ENCODE results near the gene KCNJ1. TPM values are rescaled to one million over a fixed set of nuclear protein-coding genes. Genes with fewer than 3 reads are reported as not detected.

Gene KCNJ1
- total and polyA plus RNA-seq, 9 of the 15 experiments (the other 6 are each of a cell fraction or from before 2014, with no cell fraction given) = not detected

DNA sequence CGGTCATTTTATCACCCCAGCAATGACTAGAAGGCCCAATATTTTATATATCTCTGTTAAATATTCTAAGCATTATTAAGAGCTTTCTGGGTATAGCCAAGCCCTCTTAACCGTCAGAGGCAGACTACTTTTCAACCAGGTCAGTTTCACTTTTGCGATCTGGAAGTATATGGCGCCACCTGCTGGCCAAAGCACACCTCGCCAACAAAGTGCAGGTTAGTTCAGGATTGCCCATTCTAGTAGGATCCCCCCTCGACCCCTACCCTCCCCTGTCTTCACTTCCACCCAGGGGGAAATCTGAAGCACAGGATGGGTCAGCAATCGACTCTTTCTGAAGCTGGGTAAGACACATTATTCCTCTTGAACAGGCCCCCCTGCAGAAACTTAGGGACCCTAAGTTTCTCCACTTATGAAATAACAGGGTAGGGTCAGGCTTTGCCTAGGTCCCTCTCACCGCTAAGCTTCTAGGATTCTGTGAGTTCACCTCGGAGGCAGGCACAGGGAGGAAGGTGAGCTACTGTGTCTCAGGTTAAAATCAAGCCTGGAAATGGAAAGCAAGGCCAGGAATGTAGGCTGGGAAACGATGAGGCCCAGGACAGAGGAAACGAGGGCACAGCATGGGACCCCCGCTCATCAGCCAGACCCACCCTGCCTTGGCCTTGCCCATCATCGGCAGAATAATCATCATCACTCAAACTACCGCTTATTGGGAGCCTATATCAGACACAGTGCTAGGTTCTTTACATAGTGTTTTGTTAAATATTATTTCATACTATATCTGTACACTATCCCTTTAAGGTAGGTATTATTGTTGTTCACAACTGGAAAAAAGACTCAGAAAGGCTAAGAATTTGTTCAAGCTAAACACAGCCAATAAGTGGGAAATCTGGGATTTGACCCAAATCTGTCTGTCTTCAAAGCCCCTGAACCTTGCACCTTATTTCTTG lies 35.6 kb downstream of the KCNJ1 start:
- no peak overlapping the region for H3K9ac ChIP-seq (ENCODE audit: insufficient read depth in 1 of 2, low read depth in 2 of 2, low read length in 2 of 2)
- intact Hi-C loops (cut with micrococcal nuclease) = loop anchor here (1.0 to 2.0 kb wide), 4 partner anchors 201 to 800 kb away; no protein-coding TSS in a partner anchor
- H3K27ac ChIP-seq (ENCODE audit: extremely low read depth, low read depth, low read length) = no peak overlapping the region
- no peaks in the 10 kb centered on the region for H3K9me1 ChIP-seq (ENCODE audit: control insufficient read depth, insufficient read depth, low read length)
- H3K79me2 ChIP-seq (ENCODE audit: control insufficient read depth, insufficient read depth, low read length) = no peaks in the 10 kb centered on the region
- DNase-seq (ENCODE audit: extremely low read depth in 1 of 4, low spot score in 3 of 4) = peak; percentile 62 to 76 (median 71)
- H3K9me3 ChIP-seq (replicated peaks; ENCODE audit: control insufficient read depth, insufficient read depth, low read depth, low read length) = no peaks in the 10 kb centered on the region
- H3K4me2 ChIP-seq (ENCODE audit: insufficient read depth, low read length) = no peak overlapping the region
- no peaks in the 10 kb centered on the region for H3K4me1 ChIP-seq (replicated peaks in 1 of 2; ENCODE audit: control insufficient read depth in 2 of 2, insufficient read depth in 2 of 2, low read length in 2 of 2)
- BruUV-seq (replicated peaks) = no TSS peak
- no peak overlapping the region for H2AFZ ChIP-seq (ENCODE audit: low read depth, low read length)
- ChIA-PET POLR2A (no interaction called here), CTCF (ENCODE audit: low intra/inter-chr PET ratio) (interaction anchor here (1.0 kb wide), 1 partner anchor 659 kb away, joined by 3 read pairs; no protein-coding TSS in a partner anchor)
- no peaks in the 10 kb centered on the region for H4K20me1 ChIP-seq (replicated peaks; ENCODE audit: control insufficient read depth, insufficient read depth, low read length)
- under 1% methylated on average over 14 of the region's 14 CpGs for WGBS (ENCODE audit: insufficient coverage, low coverage, missing lambda C conversion rate)
- H3K4me3 ChIP-seq = no peak overlapping the region
- in situ Hi-C loops (cut with MboI) = loop anchor here (10.0 to 25.0 kb wide), 2 partner anchors 657 to 794 kb away; no protein-coding TSS in a partner anchor
- FAIRE-seq = peak; percentile 91
- peak; percentile 98 for ATAC-seq
- H3K36me3 ChIP-seq (ENCODE audit: control insufficient read depth, insufficient read depth, low read length) = no peaks in the 10 kb centered on the region
- H3K27me3 ChIP-seq (ENCODE audit: control insufficient read depth in 2 of 2, insufficient read depth in 2 of 2, low read length in 2 of 2) = no peaks in the 10 kb centered on the region
- TF ChIP-seq, protein P1, sequence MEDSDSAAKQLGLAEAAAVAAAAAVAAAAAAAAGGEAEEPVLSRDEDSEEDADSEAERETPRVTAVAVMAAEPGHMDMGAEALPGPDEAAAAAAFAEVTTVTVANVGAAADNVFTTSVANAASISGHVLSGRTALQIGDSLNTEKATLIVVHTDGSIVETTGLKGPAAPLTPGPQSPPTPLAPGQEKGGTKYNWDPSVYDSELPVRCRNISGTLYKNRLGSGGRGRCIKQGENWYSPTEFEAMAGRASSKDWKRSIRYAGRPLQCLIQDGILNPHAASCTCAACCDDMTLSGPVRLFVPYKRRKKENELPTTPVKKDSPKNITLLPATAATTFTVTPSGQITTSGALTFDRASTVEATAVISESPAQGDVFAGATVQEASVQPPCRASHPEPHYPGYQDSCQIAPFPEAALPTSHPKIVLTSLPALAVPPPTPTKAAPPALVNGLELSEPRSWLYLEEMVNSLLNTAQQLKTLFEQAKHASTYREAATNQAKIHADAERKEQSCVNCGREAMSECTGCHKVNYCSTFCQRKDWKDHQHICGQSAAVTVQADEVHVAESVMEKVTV (CRISPR knock-in tag; IDR thresholded peaks at IDR 0.05) = peak; percentile 46; the same call in 1 of the 2 replicates
- TF ChIP-seq, protein P2, sequence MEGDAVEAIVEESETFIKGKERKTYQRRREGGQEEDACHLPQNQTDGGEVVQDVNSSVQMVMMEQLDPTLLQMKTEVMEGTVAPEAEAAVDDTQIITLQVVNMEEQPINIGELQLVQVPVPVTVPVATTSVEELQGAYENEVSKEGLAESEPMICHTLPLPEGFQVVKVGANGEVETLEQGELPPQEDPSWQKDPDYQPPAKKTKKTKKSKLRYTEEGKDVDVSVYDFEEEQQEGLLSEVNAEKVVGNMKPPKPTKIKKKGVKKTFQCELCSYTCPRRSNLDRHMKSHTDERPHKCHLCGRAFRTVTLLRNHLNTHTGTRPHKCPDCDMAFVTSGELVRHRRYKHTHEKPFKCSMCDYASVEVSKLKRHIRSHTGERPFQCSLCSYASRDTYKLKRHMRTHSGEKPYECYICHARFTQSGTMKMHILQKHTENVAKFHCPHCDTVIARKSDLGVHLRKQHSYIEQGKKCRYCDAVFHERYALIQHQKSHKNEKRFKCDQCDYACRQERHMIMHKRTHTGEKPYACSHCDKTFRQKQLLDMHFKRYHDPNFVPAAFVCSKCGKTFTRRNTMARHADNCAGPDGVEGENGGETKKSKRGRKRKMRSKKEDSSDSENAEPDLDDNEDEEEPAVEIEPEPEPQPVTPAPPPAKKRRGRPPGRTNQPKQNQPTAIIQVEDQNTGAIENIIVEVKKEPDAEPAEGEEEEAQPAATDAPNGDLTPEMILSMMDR (IDR thresholded peaks at IDR 0.05 in 2 of 3, conservative IDR thresholded peaks at IDR 0.05 in 1 of 3; ENCODE audit: insufficient read depth in 2 of 3, low read depth in 1 of 3, low read length in 3 of 3) = peak; percentile 70 to 84 (median 80)
- TF ChIP-seq ZNF143 (CRISPR knock-in tag; IDR thresholded peaks at IDR 0.05) (no peak), ZNF224 (CRISPR knock-in tag; IDR thresholded peaks at IDR 0.05) (no peak), ZNF785 (CRISPR knock-in tag; IDR thresholded peaks at IDR 0.05) (no peak), RAD21 (CRISPR knock-in tag; conservative IDR thresholded peaks at IDR 0.05 in 1 of 2, IDR thresholded peaks at IDR 0.05 in 1 of 2) (peak; percentile 76 to 80)
- TF ChIP-seq, protein P3, sequence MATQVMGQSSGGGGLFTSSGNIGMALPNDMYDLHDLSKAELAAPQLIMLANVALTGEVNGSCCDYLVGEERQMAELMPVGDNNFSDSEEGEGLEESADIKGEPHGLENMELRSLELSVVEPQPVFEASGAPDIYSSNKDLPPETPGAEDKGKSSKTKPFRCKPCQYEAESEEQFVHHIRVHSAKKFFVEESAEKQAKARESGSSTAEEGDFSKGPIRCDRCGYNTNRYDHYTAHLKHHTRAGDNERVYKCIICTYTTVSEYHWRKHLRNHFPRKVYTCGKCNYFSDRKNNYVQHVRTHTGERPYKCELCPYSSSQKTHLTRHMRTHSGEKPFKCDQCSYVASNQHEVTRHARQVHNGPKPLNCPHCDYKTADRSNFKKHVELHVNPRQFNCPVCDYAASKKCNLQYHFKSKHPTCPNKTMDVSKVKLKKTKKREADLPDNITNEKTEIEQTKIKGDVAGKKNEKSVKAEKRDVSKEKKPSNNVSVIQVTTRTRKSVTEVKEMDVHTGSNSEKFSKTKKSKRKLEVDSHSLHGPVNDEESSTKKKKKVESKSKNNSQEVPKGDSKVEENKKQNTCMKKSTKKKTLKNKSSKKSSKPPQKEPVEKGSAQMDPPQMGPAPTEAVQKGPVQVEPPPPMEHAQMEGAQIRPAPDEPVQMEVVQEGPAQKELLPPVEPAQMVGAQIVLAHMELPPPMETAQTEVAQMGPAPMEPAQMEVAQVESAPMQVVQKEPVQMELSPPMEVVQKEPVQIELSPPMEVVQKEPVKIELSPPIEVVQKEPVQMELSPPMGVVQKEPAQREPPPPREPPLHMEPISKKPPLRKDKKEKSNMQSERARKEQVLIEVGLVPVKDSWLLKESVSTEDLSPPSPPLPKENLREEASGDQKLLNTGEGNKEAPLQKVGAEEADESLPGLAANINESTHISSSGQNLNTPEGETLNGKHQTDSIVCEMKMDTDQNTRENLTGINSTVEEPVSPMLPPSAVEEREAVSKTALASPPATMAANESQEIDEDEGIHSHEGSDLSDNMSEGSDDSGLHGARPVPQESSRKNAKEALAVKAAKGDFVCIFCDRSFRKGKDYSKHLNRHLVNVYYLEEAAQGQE (IDR thresholded peaks at IDR 0.05; ENCODE audit: borderline replicate concordance) = peak; percentile 49; the same call in 1 of the 2 replicates
- TF ChIP-seq, protein P3 (CRISPR knock-in tag; IDR thresholded peaks at IDR 0.05; ENCODE audit: low read depth) = no peak
